ENCODE measurements around the gene CKAP2L. TPM values are rescaled to one million over a fixed set of nuclear protein-coding genes. Genes with fewer than 3 reads are reported as not detected.

Gene CKAP2L
- total RNA-seq, 6 experiments from 2014 or later, result 0.20 to 1.4 (median 0.66) TPM

- ATAC-seq (no peak), DNase-seq (no peak)
- no peaks in the 10 kb centered on the region for H3K4me1 ChIP-seq
- H3K27ac ChIP-seq, result no peak overlapping the region
- H3K36me3 ChIP-seq, result no peaks in the 10 kb centered on the region
- no peaks in the 10 kb centered on the region for H3K9me3 ChIP-seq
- no peak for TF ChIP-seq CTCF (IDR thresholded peaks at IDR 0.05)
- no peak for TF ChIP-seq POLR2A (IDR thresholded peaks at IDR 0.05)
- 80% methylated on average over 5 of the region's 5 CpGs for WGBS (ENCODE audit: insufficient coverage, low coverage, low lambda C conversion rate, missing lambda C conversion rate)
- H3K27me3 ChIP-seq, result no peaks in the 10 kb centered on the region
- H3K4me3 ChIP-seq, result no peak overlapping the region
- intact Hi-C loops (cut with DNase I), result loop anchor here in 1 of 2 donors (10.0 kb wide), 1 partner anchor 214 kb away; no protein-coding TSS in a partner anchor
Observed at GRCh38 chr2:112730791-112731190, 33.6 kb downstream of the CKAP2L start.

GRCh38 chr2:112730216-112730615, 34.2 kb downstream of the CKAP2L start:
- Histone ChIP-seq H3K36me3 (no peaks in the 10 kb centered on the region), H3K27me3 (no peaks in the 10 kb centered on the region), H3K4me3 (no peak overlapping the region), H3K4me1 (no peaks in the 10 kb centered on the region), H3K27ac (no peak overlapping the region), H3K9me3 (no peaks in the 10 kb centered on the region)
- intact Hi-C loops (cut with DNase I), result loop anchor here in 1 of 2 donors (10.0 kb wide), 1 partner anchor 215 kb away; no protein-coding TSS in a partner anchor
- ATAC-seq (no peak), DNase-seq (no peak)
- TF ChIP-seq CTCF (IDR thresholded peaks at IDR 0.05), result no peak
- WGBS (ENCODE audit: insufficient coverage, low coverage, low lambda C conversion rate, missing lambda C conversion rate), result 49% methylated on average over 3 of the region's 8 CpGs

GRCh38 chr2:112728378-112729175, 35.8 kb downstream of the CKAP2L start:
- intact Hi-C loops (cut with DNase I), result loop anchor here (10.0 kb wide), 2 partner anchors 94 to 104 kb away; no protein-coding TSS in a partner anchor
- H3K4me1 ChIP-seq, result no peaks in the 10 kb centered on the region
- H3K36me3 ChIP-seq, result no peaks in the 10 kb centered on the region
- peak in 1 of 3 donors; percentile 46 for DNase-seq
- TF ChIP-seq CTCF (IDR thresholded peaks at IDR 0.05) (no peak), POLR2A (IDR thresholded peaks at IDR 0.05) (no peak)
- no peaks in the 10 kb centered on the region for H3K27me3 ChIP-seq
- H3K9me3 ChIP-seq, result no peaks in the 10 kb centered on the region
- H3K27ac ChIP-seq, result no peak overlapping the region
- WGBS (ENCODE audit: insufficient coverage, low coverage, low lambda C conversion rate, missing lambda C conversion rate), result 30% methylated on average over 9 of the region's 11 CpGs
- ATAC-seq, result no peak
- no peak overlapping the region for H3K4me3 ChIP-seq

GRCh38 chr2:112728029-112728362, 36.4 kb downstream of the CKAP2L start:
- no peak for TF ChIP-seq POLR2A (IDR thresholded peaks at IDR 0.05)
- no peak for TF ChIP-seq CTCF (IDR thresholded peaks at IDR 0.05)
- Histone ChIP-seq H3K27ac (no peak overlapping the region), H3K36me3 (no peaks in the 10 kb centered on the region), H3K9me3 (no peaks in the 10 kb centered on the region), H3K4me3 (no peak overlapping the region), H3K4me1 (no peaks in the 10 kb centered on the region), H3K27me3 (no peaks in the 10 kb centered on the region)
- intact Hi-C loops (cut with DNase I), result loop anchor here (10.0 kb wide), 2 partner anchors 93 to 103 kb away; no protein-coding TSS in a partner anchor
- DNase-seq (no peak), ATAC-seq (no peak)
- 42% methylated on average over 4 of the region's 4 CpGs for WGBS (ENCODE audit: insufficient coverage, low coverage, low lambda C conversion rate, missing lambda C conversion rate)
